HFFc6 (cell line): ENCODE measurements around the gene DMAC2. TPM values are rescaled to one million over a fixed set of nuclear protein-coding genes. Genes with fewer than 3 reads are reported as not detected.

Experiments
- DNase-seq: peaks from one replicate; pipeline ENCODE4 v3.0.0-alpha.2; 2018
- H3K27ac Mint-ChIP-seq: 2 replicates; pipeline ENCODE4 v1.8.0; 2020; ENCODE audit warnings: mild to moderate bottlenecking, mixed read lengths
- H3K27me3 Mint-ChIP-seq: 2 replicates; pipeline ENCODE4 v1.8.0; 2021; ENCODE audit warnings: mild to moderate bottlenecking, moderate library complexity, mixed read lengths; ENCODE audit not compliant: insufficient read depth
- H3K36me3 Mint-ChIP-seq: 2 replicates; pipeline ENCODE4 v1.8.0; 2021; ENCODE audit warnings: low read depth, mixed read lengths
- H3K4me1 Mint-ChIP-seq: 2 replicates; pipeline ENCODE4 v1.8.0; 2020; ENCODE audit warnings: low read depth, mixed read lengths
- H3K4me3 Mint-ChIP-seq: 2 replicates; pipeline ENCODE4 v1.8.0; 2020; ENCODE audit warnings: mild to moderate bottlenecking, moderate library complexity, mixed read lengths
- H3K9me3 Mint-ChIP-seq: 2 replicates; pipeline ENCODE4 v1.8.0; 2020; ENCODE audit warnings: mild to moderate bottlenecking, mixed read lengths
- total RNA-seq, 6 experiments: library from RNA; stranded (reverse); fragmentation: NEBNext Ultra II Directional; extraction: Animal tissue kit (Norgen Biotek cat#: 25700); gene quantifications; 2 replicates in 1 of 6; 3 replicates in 5 of 6; pipeline ENCODE4 v1.2.3, GENCODE V29; 2021
- TF ChIP-seq, protein P1 (sequence below): fragments of 200-600 bp; sonication (generic); IDR thresholded peaks from 2 replicates; pipeline ENCODE4 v1.5.0; 2021; ENCODE audit warnings: antibody characterized with exemption, mild to moderate bottlenecking

DMAC2 gene
- total RNA-seq, 6 experiments from 2014 or later, result 42.8 to 52.2 (median 46.3) TPM

DNA sequence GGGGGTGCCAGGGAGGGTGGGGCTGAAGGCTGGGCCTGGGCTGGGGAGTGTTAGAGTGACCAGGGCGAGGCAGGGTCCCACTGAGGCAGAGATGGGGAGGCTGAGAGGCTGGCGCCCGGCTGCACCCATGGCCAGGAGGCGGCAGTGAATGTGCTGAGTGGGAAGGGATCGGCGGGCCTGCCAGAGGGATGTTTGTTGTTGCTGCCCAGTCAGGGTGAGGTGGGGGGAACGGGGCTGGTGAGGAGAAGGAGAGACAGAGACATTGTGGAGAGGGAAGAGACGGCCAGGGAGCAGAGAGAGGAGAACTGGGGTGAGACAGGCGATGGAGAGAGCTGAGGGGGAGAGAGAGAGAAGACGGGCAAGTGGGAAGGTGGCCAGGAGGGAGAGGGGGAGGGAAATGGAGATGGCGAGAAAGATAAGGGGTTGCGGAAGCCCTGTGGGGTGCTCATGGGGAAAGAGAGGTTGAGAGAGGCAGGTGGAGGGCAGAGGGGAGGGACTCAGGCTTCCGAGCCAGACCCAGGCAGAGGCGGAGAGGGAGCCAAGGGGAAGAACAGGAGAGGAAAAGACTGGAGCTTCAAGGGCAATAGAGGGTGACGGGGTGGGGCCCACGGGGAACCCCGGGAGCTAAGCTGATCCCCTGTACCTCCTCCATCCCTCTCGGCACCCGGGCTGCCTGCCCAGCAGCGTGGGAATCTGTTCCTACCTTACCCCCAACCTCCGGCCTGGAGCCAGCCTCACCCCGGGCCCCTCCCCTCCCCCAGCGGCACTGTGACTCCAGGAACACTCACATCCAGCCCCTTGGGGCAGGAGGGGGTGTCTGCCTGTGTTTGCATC, 11.8 kb downstream of the DMAC2 start:
- TF ChIP-seq, protein P1, sequence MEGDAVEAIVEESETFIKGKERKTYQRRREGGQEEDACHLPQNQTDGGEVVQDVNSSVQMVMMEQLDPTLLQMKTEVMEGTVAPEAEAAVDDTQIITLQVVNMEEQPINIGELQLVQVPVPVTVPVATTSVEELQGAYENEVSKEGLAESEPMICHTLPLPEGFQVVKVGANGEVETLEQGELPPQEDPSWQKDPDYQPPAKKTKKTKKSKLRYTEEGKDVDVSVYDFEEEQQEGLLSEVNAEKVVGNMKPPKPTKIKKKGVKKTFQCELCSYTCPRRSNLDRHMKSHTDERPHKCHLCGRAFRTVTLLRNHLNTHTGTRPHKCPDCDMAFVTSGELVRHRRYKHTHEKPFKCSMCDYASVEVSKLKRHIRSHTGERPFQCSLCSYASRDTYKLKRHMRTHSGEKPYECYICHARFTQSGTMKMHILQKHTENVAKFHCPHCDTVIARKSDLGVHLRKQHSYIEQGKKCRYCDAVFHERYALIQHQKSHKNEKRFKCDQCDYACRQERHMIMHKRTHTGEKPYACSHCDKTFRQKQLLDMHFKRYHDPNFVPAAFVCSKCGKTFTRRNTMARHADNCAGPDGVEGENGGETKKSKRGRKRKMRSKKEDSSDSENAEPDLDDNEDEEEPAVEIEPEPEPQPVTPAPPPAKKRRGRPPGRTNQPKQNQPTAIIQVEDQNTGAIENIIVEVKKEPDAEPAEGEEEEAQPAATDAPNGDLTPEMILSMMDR, result no peak
- Mint-ChIP-seq H3K4me3 (peak overlapping the region; percentile 80), H3K27ac (peak overlapping the region; percentile 78), H3K27me3 (peaks cover 1% of the 10 kb centered on the region; the same call in 1 of the 2 replicates), H3K9me3 (no peaks in the 10 kb centered on the region), H3K4me1 (peaks cover 31% of the 10 kb centered on the region), H3K36me3 (peaks cover 9% of the 10 kb centered on the region)
- DNase-seq, result no peak

DNA sequence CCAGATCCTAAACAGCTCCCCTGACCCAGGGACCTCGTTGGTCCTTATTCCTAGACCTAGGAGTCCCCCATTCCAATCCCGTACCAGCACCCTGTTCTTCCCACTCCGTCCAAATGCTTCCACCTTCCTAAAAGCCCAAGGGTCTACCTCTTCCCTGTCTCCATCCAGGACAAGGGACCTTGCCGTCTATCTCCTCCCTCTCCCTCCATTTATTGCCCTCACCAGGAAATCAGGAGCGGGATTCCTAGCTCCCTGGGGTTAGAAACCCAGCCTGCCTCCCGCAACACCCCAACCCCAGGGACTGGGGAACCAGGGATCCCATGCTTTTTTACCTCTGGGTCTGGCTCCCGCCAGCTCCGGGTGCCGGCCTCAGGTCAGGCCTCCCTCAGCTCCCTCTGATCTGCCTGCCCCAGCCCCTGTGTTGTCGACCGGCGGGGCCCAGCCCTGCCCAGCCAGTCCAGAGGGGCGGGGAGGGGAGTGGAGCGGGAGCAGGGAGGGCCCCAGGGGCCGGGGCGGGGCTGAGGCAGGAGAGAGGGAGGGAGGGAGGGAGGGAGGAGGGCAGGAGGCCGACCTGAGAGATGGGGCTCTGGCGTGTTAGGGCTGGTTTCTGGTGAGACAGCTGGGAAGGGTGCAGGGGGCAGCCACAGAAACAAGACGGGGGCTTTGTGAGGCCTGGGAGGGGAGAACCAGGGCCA, 12.6 kb downstream of the DMAC2 start, which contains the start of gene B3GNT8:
B3GNT8 (minus strand) TSS at position 423 of the 695 bp plus-strand sequence. CDS start 596 bp downstream, outside the sequence.
- Mint-ChIP-seq H3K9me3 (no peaks in the 10 kb centered on the region), H3K27ac (peak within 1 kb of the TSS; percentile 78), H3K27me3 (peaks cover 1% of the 10 kb centered on the region; the same call in 1 of the 2 replicates), H3K4me1 (peaks cover 31% of the 10 kb centered on the region), H3K4me3 (peak within 1 kb of the TSS; percentile 80), H3K36me3 (peaks cover 7% of the 10 kb centered on the region)
- TF ChIP-seq, protein P1, result no peak
- DNase-seq, result peak; percentile 14

DNA sequence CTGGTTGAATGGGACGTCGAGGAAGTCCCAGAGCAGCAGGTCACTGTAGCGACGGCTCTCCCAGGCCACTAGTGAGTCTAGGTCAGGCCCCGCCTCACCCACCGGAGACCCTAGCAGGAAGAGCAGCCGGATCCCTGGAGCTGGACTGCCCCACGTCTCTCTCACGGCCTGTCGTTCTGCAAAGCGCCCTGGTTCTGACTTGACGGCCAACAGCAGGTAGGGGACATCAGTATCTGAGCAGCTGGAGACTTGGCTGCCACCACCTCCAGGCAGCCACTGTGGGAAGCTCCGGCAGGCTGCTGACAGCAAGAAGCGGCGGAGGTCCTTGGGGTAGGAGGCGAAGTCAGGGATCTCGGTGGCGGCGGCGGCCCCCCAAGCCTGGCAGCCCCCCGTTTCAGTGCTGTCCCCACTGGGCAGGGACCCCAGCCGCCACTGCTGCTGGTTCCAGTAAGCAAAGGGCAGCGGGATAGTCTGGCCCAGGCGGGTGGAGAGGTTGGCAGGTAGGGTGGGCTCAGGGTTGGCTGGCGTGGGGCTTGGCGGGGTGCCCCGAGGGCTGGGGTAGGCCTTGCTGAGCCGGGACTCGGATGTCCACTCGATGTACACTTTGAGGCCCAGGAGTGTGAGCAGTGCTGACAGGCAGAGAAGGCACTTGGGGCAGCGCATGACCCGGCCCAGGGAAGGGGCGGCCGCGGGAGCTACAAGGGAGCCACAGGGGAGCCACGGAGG, 13.4 kb downstream of the DMAC2 start:
- Mint-ChIP-seq H3K9me3 (no peaks in the 10 kb centered on the region), H3K36me3 (peaks cover 11% of the 10 kb centered on the region), H3K4me1 (peaks cover 28% of the 10 kb centered on the region), H3K27me3 (peaks cover 1% of the 10 kb centered on the region; the same call in 1 of the 2 replicates), H3K4me3 (peak overlapping the region; percentile 80; the same call in 1 of the 2 replicates), H3K27ac (no peak overlapping the region)
- no peak for DNase-seq
- TF ChIP-seq, protein P1, result no peak

DNA sequence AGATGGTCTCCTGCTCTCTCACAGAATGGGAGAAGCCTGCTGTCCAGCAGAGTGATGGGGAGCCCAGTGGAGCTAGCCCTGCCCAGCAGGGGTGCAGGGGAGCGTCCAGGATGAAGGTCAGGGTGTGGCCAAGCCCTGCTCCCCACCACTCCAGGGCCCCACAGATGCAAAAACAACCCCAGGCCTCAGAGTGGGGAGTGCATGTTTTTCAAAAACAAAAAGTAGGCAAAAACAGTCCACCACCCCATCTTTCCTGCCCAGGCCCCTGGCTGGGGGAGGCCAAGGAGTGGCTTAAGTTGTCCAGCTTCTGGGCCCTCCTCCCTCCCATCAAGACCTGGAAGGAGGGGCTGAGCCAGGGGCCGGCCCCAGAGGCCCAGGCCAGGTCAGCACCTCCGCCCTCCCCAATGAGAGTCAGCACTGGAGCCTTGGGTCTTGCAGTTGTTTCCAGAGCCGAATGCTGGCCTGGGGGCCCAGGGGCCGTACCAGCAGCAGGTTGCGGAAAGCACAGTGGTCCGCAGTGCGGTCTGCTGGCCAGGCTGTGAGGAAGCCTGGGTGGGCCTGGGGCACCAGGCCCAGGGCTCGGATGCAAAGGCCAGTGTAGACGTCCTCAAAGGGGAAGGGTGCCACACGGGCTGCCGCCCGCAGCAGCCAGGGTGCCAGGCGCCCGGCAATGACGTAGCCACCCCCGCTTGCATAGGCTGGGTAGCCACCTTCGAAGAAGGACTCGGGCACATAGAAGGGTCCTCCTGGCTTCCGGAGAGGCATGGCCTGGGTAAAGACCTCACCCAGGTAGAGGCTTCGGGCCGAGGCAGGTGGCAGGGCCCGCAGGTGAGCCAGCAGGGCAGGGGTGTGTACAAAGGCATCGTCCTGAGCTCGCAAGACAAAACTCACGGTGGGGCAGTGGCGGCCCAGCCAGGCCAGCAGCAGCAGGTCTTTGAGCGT, 14.3 kb downstream of the DMAC2 start:
- Mint-ChIP-seq H3K4me1 (peaks cover 22% of the 10 kb centered on the region), H3K9me3 (no peaks in the 10 kb centered on the region), H3K36me3 (peaks cover 11% of the 10 kb centered on the region), H3K27me3 (peaks cover 1% of the 10 kb centered on the region; the same call in 1 of the 2 replicates), H3K4me3 (no peak overlapping the region), H3K27ac (no peak overlapping the region)
- TF ChIP-seq, protein P1, result no peak
- DNase-seq, result no peak
